Psoas muscle (tissue), 8 donors: ENCODE measurements around the gene TBK1. TPM values are rescaled to one million over a fixed set of nuclear protein-coding genes. Genes with fewer than 3 reads are reported as not detected.

ENCODE experiments used
- ATAC-seq, 4 donors: fragments of 200-7000 bp; cut with Tn5 transposase; one replicate each; pipeline ENCODE4 v1.9.1; 2020; ENCODE audit warnings: moderate library complexity in 3 of 4, mild to moderate bottlenecking in 2 of 4
- DNase-seq, 2 donors: peaks; one replicate each; pipeline ENCODE4 v3.0.0-alpha.2; 2020
- H3K27ac ChIP-seq: fragments of 200-600 bp; one replicate; pipeline ENCODE4 v1.8.0; 2022
- H3K27me3 ChIP-seq, 3 donors: fragments of 200-600 bp in 1 of 3; one replicate each; pipeline versions ENCODE4 v1.6.1 to v1.8.0; 2013 to 2022; ENCODE audit warnings: low read length in 2 of 3, mild to moderate bottlenecking in 2 of 3, moderate library complexity in 1 of 3; ENCODE audit not compliant: insufficient read depth in 3 of 3
- H3K36me3 ChIP-seq, 2 donors: fragments of 200-600 bp in 1 of 2; one replicate each; pipeline versions ENCODE4 v1.6.1 to v1.8.0; 2013 to 2022; ENCODE audit warnings: low read depth in 1 of 2, mild to moderate bottlenecking in 1 of 2, moderate library complexity in 1 of 2; ENCODE audit not compliant: insufficient read depth in 1 of 2
- H3K4me1 ChIP-seq: fragments of 200-600 bp; one replicate; pipeline ENCODE4 v1.8.0; 2022
- H3K4me3 ChIP-seq: fragments of 200-600 bp; one replicate; pipeline ENCODE4 v1.8.0; 2022; ENCODE audit warnings: mild to moderate bottlenecking
- H3K9me3 ChIP-seq: fragments of 200-600 bp; one replicate; pipeline ENCODE4 v1.8.0; 2022
- CTCF ChIP-seq: fragments of 200-600 bp; IDR thresholded peaks from one replicate; pipeline ENCODE4 v1.8.0; 2022; ENCODE audit warnings: antibody characterized with exemption
- WGBS, 3 donors: extraction: QIAGEN DNeasy Blood & Tissue Kit; methylation state at CpG; one replicate each; pipeline versions ENCODE4 v1.1.6 to v1.1.7; 2013; 5-methylcytosine and 5-hydroxymethylcytosine counted together
- intact Hi-C, 2 donors: fragments of 100-400 bp; cut with DNase I; formaldehyde crosslinking; loops; one replicate each; pipeline versions ENCODE4 v1.11.0 to v1.14.2; 2022
- polyA plus RNA-seq, 3 donors: library from polyadenylated mRNA; stranded (reverse); fragments of 200-250 nt; gene quantifications; one replicate each; pipeline ENCODE4 v1.2.3, GENCODE V29; 2013
- total RNA-seq, 4 donors: library from RNA; stranded (reverse); fragmentation: NEBNext Ultra II Directional in 2 of 4; extraction: Animal tissue kit (Norgen Biotek cat#: 25700) in 2 of 4; gene quantifications; one replicate each; pipeline versions ENCODE4 v1.2.1 to v1.2.4, GENCODE V29; 2021 to 2023
- donor health status: healthy with polysubstance abuse.
- donor health status: DM: no; HTN: no; CAD: no; lungs with moderate emphysema.
- donor health status: Bipolar disorder and iron deficiency.
- donor health status: healthy.
- donor health status: DM: yes; HTN: yes; CAD: no.
- donor health status: DM: no; HTN: no; CAD: no.
- donor health status: DM: no; HTN: no; CAD: no.
- donor health status: DM: yes; HTN: yes; CAD: no.

The TBK1 gene
- total and polyA plus RNA-seq, 7 donors: 11.6 to 39.8 (median 19.9) TPM

- intact Hi-C loops: no loop called here
- Histone ChIP-seq H3K4me3 (no peak overlapping the region), H3K27me3 (no peaks in the 10 kb centered on the region), H3K9me3 (no peaks in the 10 kb centered on the region), H3K4me1 (peaks cover 7% of the 10 kb centered on the region), H3K36me3 (peaks cover 11 to 87% of the 10 kb centered on the region in 2 donors), H3K27ac (no peak overlapping the region)
- ATAC-seq (no peak), DNase-seq (no peak)
- WGBS, 3 donors: 88 to 94% (median 89%) methylated on average over 1 of the region's 1 CpG
- TF ChIP-seq CTCF: no peak
Observed at GRCh38 chr12:64446295-64446694, 5.6 kb upstream of the TBK1 start.

- Histone ChIP-seq H3K27ac (peak overlapping the region; percentile 6), H3K36me3 (peaks cover 6 to 48% of the 10 kb centered on the region in 2 donors), H3K4me3 (no peak overlapping the region), H3K9me3 (no peaks in the 10 kb centered on the region), H3K27me3 (no peaks in the 10 kb centered on the region), H3K4me1 (peaks cover 20% of the 10 kb centered on the region)
- ATAC-seq (no peak), DNase-seq (no peak)
- 78 to 85% (median 83%) methylated on average over 2 of the region's 2 CpGs for WGBS, 3 donors
- TF ChIP-seq CTCF: no peak
- intact Hi-C loops: loop anchor here (5.0 kb wide), 1 partner anchor 43 kb away; no protein-coding TSS in a partner anchor
Observed at GRCh38 chr12:64450057-64450640, 1.8 kb upstream of the TBK1 start.

- ATAC-seq: no peak
- TF ChIP-seq CTCF: no peak
- no peak for DNase-seq
- intact Hi-C loops: loop anchor here (5.0 kb wide), 1 partner anchor 44 kb away; no protein-coding TSS in a partner anchor
- Histone ChIP-seq H3K36me3 (peaks cover 6 to 45% of the 10 kb centered on the region in 2 donors), H3K4me3 (peak overlapping the region; percentile 83), H3K4me1 (peaks cover 20% of the 10 kb centered on the region), H3K27ac (peak overlapping the region; percentile 94), H3K9me3 (no peaks in the 10 kb centered on the region), H3K27me3 (no peaks in the 10 kb centered on the region)
- WGBS, 3 donors: 19% methylated on average over 8 of the region's 8 CpGs
Observed at GRCh38 chr12:64450711-64451486, 1.0 kb upstream of the TBK1 start.

GRCh38 chr12:64452559-64453329 lies 824 bp downstream of the TBK1 start:
- H3K4me3 ChIP-seq: peak overlapping the region; percentile 83
- H3K27ac ChIP-seq: peak overlapping the region; percentile 94
- TF ChIP-seq CTCF: no peak
- peaks cover 20% of the 10 kb centered on the region for H3K4me1 ChIP-seq
- ATAC-seq (peak; percentile 34 to 55 (median 36)), DNase-seq (no peak)
- no peaks in the 10 kb centered on the region for H3K27me3 ChIP-seq
- H3K36me3 ChIP-seq: peaks cover 9 to 38% of the 10 kb centered on the region in 2 donors
- WGBS, 3 donors: 0 to 1% (median 0%) methylated on average over 16 of the region's 16 CpGs
- intact Hi-C loops: loop anchor here (2.0 to 5.0 kb wide), 2 partner anchors 16 to 45 kb away; no protein-coding TSS in a partner anchor
- H3K9me3 ChIP-seq: no peaks in the 10 kb centered on the region
